A673 (cell line): ENCODE results near the gene OR51V1. TPM values are rescaled to one million over a fixed set of nuclear protein-coding genes. Genes with fewer than 3 reads are reported as not detected.

Experiments
- BruUV-seq: library from RNA; stranded (reverse); fragments of 400-500 nt; replicated peaks from 2 replicates; lab custom pipeline; 2021; lab: Mats Ljungman, UMichigan
- CTCF ChIA-PET: fragments of 300-600 bp; sonication (Branson Sonifier 250); formaldehyde crosslinking; loops from one replicate; lab custom pipeline; 2022; ENCODE audit warnings: antibody characterized with exemption; lab: Charles Lee
- POLR2A ChIA-PET: fragments of 300-600 bp; sonication (Branson Sonifier 250); formaldehyde crosslinking; loops from one replicate; lab custom pipeline; 2022; ENCODE audit warnings: antibody characterized with exemption; ENCODE audit not compliant: low non-redundant PET; lab: Charles Lee
- DNase-seq: peaks from one replicate; pipeline ENCODE4 v3.0.0-alpha.2; 2015; ENCODE audit warnings: low spot score
- H3K27ac ChIP-seq: fragments of 200-600 bp; sonication (generic); 2 replicates; pipeline ENCODE4 v1.5.1; 2016; ENCODE audit warnings: mixed run types, low read depth, mild to moderate bottlenecking, mixed read lengths, antibody characterized with exemption, low read length; ENCODE audit not compliant: poor library complexity, severe bottlenecking
- H3K27me3 ChIP-seq: fragments of 200-600 bp; sonication (generic); replicated peaks from 2 replicates; pipeline ENCODE4 v1.6.1; 2017; ENCODE audit warnings: mixed run types, low read depth, mild to moderate bottlenecking, mixed read lengths, antibody characterized with exemption, low read length; ENCODE audit not compliant: insufficient read depth, poor library complexity
- H3K36me3 ChIP-seq: fragments of 200-600 bp; sonication (generic); 2 replicates; pipeline ENCODE4 v1.6.1; 2016; ENCODE audit warnings: mixed run types, mild to moderate bottlenecking, mixed read lengths, antibody characterized with exemption, low read length; ENCODE audit not compliant: insufficient read depth, poor library complexity, severe bottlenecking
- H3K4me1 ChIP-seq: fragments of 200-600 bp; sonication (generic); 2 replicates; pipeline ENCODE4 v1.6.1; 2017; ENCODE audit warnings: mixed run types, mild to moderate bottlenecking, mixed read lengths, antibody characterized with exemption, low read length; ENCODE audit not compliant: insufficient read depth, poor library complexity, severe bottlenecking
- H3K4me3 ChIP-seq: fragments of 200-600 bp; sonication (generic); 2 replicates; pipeline ENCODE4 v1.5.1; 2016; ENCODE audit warnings: low read depth, mixed run types, mild to moderate bottlenecking, mixed read lengths, low read length; ENCODE audit not compliant: poor library complexity, severe bottlenecking
- H3K9me3 ChIP-seq: fragments of 200-600 bp; sonication (generic); 2 replicates; pipeline ENCODE4 v1.6.1; 2016; ENCODE audit warnings: mixed run types, low read depth, mild to moderate bottlenecking, mixed read lengths, antibody characterized with exemption, low read length; ENCODE audit not compliant: poor library complexity, severe bottlenecking
- CTCF ChIP-seq: fragments of 300-800, 200-600 bp; sonication (generic); conservative IDR thresholded peaks from 2 replicates; pipeline ENCODE4 v1.5.1; 2017; ENCODE audit warnings: low read depth, mild to moderate bottlenecking, antibody characterized with exemption, low read length, moderate library complexity, mixed read lengths
- EZH2 ChIP-seq: fragments of 200-600 bp; sonication (generic); IDR thresholded peaks from 2 replicates; pipeline ENCODE4 v1.6.1; 2017; ENCODE audit warnings: borderline replicate concordance, low read depth, mild to moderate bottlenecking, mixed read lengths, antibody characterized with exemption, low read length; ENCODE audit not compliant: poor library complexity, severe bottlenecking
- intact Hi-C: fragments of 100-400 bp; cut with micrococcal nuclease; formaldehyde crosslinking; loops from one replicate; pipeline ENCODE4 v1.10.0; 2022; ENCODE audit not compliant: unreplicated experiment
- total RNA-seq: library from RNA; stranded (reverse); gene quantifications from 2 replicates; pipeline ENCODE4 v1.2.3, GENCODE V29; 2021

OR51V1 gene
- total RNA-seq, 1 experiment from 2014 or later = not detected

DNA sequence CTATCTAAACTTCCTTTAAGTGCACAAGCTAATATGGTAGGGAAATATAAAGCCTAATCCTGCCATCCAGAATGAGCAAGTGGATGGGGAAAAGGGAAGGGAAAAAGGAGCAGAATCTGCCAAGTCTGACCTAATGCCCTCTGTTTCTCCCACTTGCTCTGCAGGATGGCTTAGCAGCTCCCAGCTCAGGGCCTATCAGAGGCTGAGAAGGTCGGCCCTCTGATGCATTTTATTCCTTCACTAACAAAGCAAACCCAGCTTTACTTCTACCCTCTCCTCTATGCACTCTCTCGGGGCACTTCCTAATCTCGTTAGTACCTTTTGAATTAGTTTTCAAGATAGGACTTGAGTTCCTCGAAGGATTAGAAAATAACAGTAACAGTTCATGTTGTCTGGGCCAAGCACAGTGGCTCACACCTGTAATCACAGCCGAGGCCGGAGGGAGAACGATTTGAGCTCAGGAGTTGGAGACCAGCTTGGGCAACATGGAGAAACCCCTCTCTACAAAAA is 9.9 kb upstream of the OR51V1 start:
- H3K36me3 ChIP-seq = no peaks in the 10 kb centered on the region
- no peaks in the 10 kb centered on the region for H3K27me3 ChIP-seq
- H3K9me3 ChIP-seq = no peaks in the 10 kb centered on the region
- POLR2A ChIA-PET = no interaction called here
- intact Hi-C loops = no loop called here
- H3K27ac ChIP-seq = no peak overlapping the region
- DNase-seq = no peak
- TF ChIP-seq EZH2 = no peak
- no peak for TF ChIP-seq CTCF
- CTCF ChIA-PET = no interaction called here
- no TSS peak for BruUV-seq
- H3K4me3 ChIP-seq = no peak overlapping the region
- no peaks in the 10 kb centered on the region for H3K4me1 ChIP-seq

DNA sequence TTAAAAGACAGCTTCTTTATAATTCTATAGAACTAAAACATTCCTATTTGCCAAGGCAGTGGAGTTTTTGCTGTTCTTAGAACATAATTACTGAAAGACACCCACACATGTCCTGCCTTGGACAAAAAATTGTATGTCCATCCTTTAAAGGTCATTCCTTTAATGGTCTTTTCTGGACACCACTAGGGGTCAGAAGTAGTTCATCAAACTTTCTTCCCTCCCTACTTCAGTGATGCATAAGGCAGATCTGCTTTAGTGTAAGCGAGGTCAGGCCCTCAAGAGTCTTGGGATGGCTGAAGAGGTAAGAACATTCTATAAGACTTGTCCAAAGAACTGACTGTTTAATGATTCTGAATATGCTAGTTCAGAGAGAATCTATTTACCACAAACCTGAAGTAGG is 4.3 kb upstream of the OR51V1 start:
- TF ChIP-seq CTCF = 0 out of 2 replicates have a peak, but pooled peaks have one; percentile 24
- TF ChIP-seq EZH2 = no peak
- intact Hi-C loops = loop anchor here (5.0 kb wide), 1 partner anchor 178 kb away; the partner anchor contains the start of gene OR51M1
- Histone ChIP-seq H3K27me3 (no peaks in the 10 kb centered on the region), H3K36me3 (no peaks in the 10 kb centered on the region), H3K27ac (no peak overlapping the region), H3K9me3 (no peaks in the 10 kb centered on the region), H3K4me3 (no peak overlapping the region), H3K4me1 (no peaks in the 10 kb centered on the region)
- POLR2A ChIA-PET = no interaction called here
- no TSS peak for BruUV-seq
- no peak for DNase-seq
- CTCF ChIA-PET = no interaction called here

DNA sequence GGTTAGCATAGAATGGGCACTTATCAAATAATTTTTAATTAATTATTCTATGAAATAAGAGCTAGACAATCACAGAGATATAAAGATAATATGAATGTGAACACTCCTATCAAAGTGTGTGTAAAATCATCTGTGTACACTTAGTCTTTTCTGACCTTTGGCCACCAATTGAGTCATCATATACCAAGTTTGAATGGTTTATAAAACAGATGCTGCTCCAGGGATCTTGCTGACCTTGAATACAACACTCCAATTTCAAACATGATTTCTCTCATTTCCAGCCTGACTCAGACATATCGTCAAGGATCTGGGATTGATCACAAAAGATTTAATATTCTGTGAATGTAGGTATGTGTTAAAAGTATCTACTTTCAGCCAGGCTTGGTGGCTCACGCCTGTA is 2.9 kb upstream of the OR51V1 start:
- POLR2A ChIA-PET = no interaction called here
- intact Hi-C loops = loop anchor here (5.0 kb wide), 1 partner anchor 179 kb away; the partner anchor contains the start of gene OR51M1
- no peak for TF ChIP-seq CTCF
- no peak for TF ChIP-seq EZH2

More for the DNA sequence above, 2.9 kb upstream of the OR51V1 start:
- CTCF ChIA-PET = no interaction called here
- Histone ChIP-seq H3K4me3 (no peak overlapping the region), H3K27me3 (no peaks in the 10 kb centered on the region), H3K36me3 (no peaks in the 10 kb centered on the region), H3K4me1 (no peaks in the 10 kb centered on the region), H3K27ac (no peak overlapping the region), H3K9me3 (no peaks in the 10 kb centered on the region)
- DNase-seq = no peak
- BruUV-seq = no TSS peak
